ENCODE results near the gene CHCHD10. TPM values are rescaled to one million over a fixed set of nuclear protein-coding genes. Genes with fewer than 3 reads are reported as not detected.

The CHCHD10 gene
- 115 and 220 TPM in 2 replicates for total RNA-seq (2014; rRNA removed; shearing (Covaris generic); ENCODE audit: low replicate concordance)

DNA sequence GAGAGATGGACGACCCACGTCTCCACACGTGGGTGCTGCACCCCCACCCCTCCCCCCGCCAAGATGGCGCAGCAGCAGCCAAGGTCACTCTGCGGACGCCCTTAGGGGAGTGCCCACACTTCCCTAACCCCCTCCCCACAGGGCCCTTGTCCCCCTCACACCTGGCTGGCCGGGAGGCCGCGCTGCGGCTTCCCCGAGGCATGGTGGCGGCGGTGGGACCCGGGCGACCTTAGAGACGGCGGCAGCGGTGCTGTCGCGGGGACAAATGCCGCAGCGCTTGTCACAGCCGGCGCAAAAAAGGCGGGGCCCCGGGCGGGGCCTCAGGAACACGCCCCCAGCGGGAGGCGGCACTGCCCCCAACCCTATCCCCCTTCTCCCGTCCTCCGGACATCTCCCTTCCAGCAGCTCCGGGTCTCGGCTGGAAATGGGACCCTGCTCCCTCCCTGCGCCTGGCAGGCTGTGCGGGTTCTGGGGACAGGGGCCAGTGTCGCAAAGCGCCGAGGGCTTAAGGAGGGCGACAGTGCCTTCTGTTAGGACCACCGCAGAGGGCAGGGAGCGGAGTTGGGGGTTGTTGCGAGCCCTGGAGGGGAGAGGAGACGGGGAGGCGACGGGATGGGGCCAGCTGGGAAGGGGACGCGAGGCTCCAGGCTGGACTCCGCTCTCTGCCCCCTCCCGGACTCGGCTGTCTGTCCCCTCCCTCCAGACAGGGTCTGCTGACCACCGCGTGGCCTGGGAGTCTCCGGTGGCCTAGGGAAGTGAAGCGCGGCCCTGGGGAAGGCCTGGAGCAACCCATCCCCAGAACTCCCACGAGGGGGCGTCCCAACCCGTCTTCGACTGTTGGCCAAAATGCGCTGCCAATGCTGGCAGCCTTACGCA is at the start of gene CHCHD10:
CHCHD10 (minus strand) TSS at position 300 of the 876 bp plus-strand sequence; CDS start at position 202, 98 bp downstream.
- peaks cover 23% of the 10 kb centered on the region for H3K79me2 ChIP-seq (ENCODE audit: low read length)
- peak within 1 kb of the TSS; percentile 87 for H3K4me2 ChIP-seq (ENCODE audit: low read depth, low read length, poor library complexity, severe bottlenecking)
- H3K27ac ChIP-seq (ENCODE audit: low read length) = peak within 1 kb of the TSS; percentile 97
- H3K9me2 ChIP-seq (replicated peaks; ENCODE audit: insufficient read depth, low read length) = no peaks in the 10 kb centered on the region
- H3K4me3 ChIP-seq (ENCODE audit: low read length) = peak within 1 kb of the TSS; percentile 88
- H3K27me3 ChIP-seq (ENCODE audit: low read length) = no peaks in the 10 kb centered on the region
- H3K9ac ChIP-seq (ENCODE audit: low read length) = peak within 1 kb of the TSS; percentile 99
- H4K20me1 ChIP-seq (ENCODE audit: insufficient read depth, low read depth, low read length) = peaks cover 16% of the 10 kb centered on the region
- peaks cover 28% of the 10 kb centered on the region for H3K36me3 ChIP-seq (ENCODE audit: insufficient read depth, low read length)
- no peaks in the 10 kb centered on the region for H3K9me3 ChIP-seq (ENCODE audit: low read length)
- no peak within 1 kb of the TSS for H2AFZ ChIP-seq (ENCODE audit: low read length)
- H3K4me1 ChIP-seq (ENCODE audit: low read length) = peaks cover 81% of the 10 kb centered on the region
- DNase-seq = peak; percentile 96

- H3K9me2 ChIP-seq (replicated peaks; ENCODE audit: insufficient read depth, low read length) = no peaks in the 10 kb centered on the region
- peaks cover 50% of the 10 kb centered on the region for H3K36me3 ChIP-seq (ENCODE audit: insufficient read depth, low read length)
- no peak overlapping the region for H2AFZ ChIP-seq (ENCODE audit: low read length)
- 0 out of 2 replicates have a peak, but pooled peaks cover under 1% of the 10 kb centered on the region for H4K20me1 ChIP-seq (ENCODE audit: insufficient read depth, low read depth, low read length)
- no peak overlapping the region for H3K9ac ChIP-seq (ENCODE audit: low read length)
- peaks cover 55% of the 10 kb centered on the region for H3K79me2 ChIP-seq (ENCODE audit: low read length)
- no peak for DNase-seq
- no peak overlapping the region for H3K27ac ChIP-seq (ENCODE audit: low read length)
- peaks cover 53% of the 10 kb centered on the region for H3K4me1 ChIP-seq (ENCODE audit: low read length)
- H3K4me2 ChIP-seq (ENCODE audit: low read depth, low read length, poor library complexity, severe bottlenecking) = no peak overlapping the region
- no peak overlapping the region for H3K4me3 ChIP-seq (ENCODE audit: low read length)
- no peaks in the 10 kb centered on the region for H3K9me3 ChIP-seq (ENCODE audit: low read length)
- H3K27me3 ChIP-seq (ENCODE audit: low read length) = no peaks in the 10 kb centered on the region
Observed at GRCh38 chr22:23817146-23817545, 49.4 kb upstream of the CHCHD10 start.

DNA sequence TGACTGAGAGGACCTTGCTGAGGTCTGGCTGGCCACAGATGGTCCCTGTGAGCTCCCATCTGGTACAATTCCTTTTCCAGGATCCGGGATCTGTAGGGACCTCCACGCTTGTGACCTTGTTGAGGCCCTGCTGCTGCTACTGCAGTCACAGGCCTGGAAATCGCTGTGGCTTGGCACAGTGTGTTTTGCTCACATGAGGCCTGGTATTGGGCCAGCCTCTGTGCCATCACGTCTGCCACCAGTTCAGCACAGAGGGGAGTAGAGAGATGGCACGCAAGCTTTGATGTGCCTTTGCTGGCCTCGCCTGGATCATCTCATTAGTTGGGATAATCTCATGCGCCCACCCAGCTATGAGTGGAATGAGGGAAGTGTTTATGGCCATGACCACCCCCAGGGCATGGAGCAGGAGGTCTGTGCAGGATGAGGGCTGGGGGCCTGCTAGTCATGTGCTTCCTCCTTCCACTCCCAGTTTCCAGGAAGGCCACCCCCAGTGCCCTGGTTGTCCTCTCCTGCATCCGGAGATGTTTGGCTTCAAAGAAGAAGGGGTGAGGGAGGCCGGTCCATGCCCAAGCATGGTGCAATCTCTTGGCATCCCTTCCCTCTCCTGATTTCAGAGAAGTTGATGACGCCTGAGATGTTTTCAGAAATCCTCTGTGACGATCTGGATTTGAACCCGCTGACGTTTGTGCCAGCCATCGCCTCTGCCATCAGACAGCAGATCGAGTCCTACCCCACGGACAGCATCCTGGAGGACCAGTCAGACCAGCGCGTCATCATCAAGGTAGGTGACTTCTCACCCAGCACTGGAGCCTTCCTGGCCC is 48.6 kb upstream of the CHCHD10 start:
- Histone ChIP-seq H3K9me2 (replicated peaks; ENCODE audit: insufficient read depth, low read length) (no peaks in the 10 kb centered on the region), H4K20me1 (ENCODE audit: insufficient read depth, low read depth, low read length) (no peaks in the 10 kb centered on the region), H3K27me3 (ENCODE audit: low read length) (no peaks in the 10 kb centered on the region), H3K27ac (ENCODE audit: low read length) (no peak overlapping the region), H3K4me1 (ENCODE audit: low read length) (peaks cover 53% of the 10 kb centered on the region), H3K9ac (ENCODE audit: low read length) (no peak overlapping the region), H3K4me3 (ENCODE audit: low read length) (no peak overlapping the region), H3K4me2 (ENCODE audit: low read depth, low read length, poor library complexity, severe bottlenecking) (no peak overlapping the region), H3K79me2 (ENCODE audit: low read length) (peaks cover 60% of the 10 kb centered on the region), H2AFZ (ENCODE audit: low read length) (no peak overlapping the region), H3K36me3 (ENCODE audit: insufficient read depth, low read length) (peaks cover 56% of the 10 kb centered on the region), H3K9me3 (ENCODE audit: low read length) (no peaks in the 10 kb centered on the region)
- no peak for DNase-seq

GRCh38 chr22:23815541-23816155 is 47.9 kb upstream of the CHCHD10 start:
- H3K9me2 ChIP-seq (replicated peaks; ENCODE audit: insufficient read depth, low read length) = no peaks in the 10 kb centered on the region
- H3K27ac ChIP-seq (ENCODE audit: low read length) = no peak overlapping the region
- no peaks in the 10 kb centered on the region for H4K20me1 ChIP-seq (ENCODE audit: insufficient read depth, low read depth, low read length)
- H3K36me3 ChIP-seq (ENCODE audit: insufficient read depth, low read length) = peaks cover 60% of the 10 kb centered on the region
- H2AFZ ChIP-seq (ENCODE audit: low read length) = no peak overlapping the region
- H3K4me1 ChIP-seq (ENCODE audit: low read length) = peaks cover 47% of the 10 kb centered on the region
- no peaks in the 10 kb centered on the region for H3K27me3 ChIP-seq (ENCODE audit: low read length)
- no peak overlapping the region for H3K4me2 ChIP-seq (ENCODE audit: low read depth, low read length, poor library complexity, severe bottlenecking)
- H3K79me2 ChIP-seq (ENCODE audit: low read length) = peaks cover 56% of the 10 kb centered on the region
- H3K9ac ChIP-seq (ENCODE audit: low read length) = no peak overlapping the region
- no peak for DNase-seq
- no peak overlapping the region for H3K4me3 ChIP-seq (ENCODE audit: low read length)
- H3K9me3 ChIP-seq (ENCODE audit: low read length) = no peaks in the 10 kb centered on the region

- peaks cover 44% of the 10 kb centered on the region for H3K79me2 ChIP-seq (ENCODE audit: low read length)
- H3K9me2 ChIP-seq (replicated peaks; ENCODE audit: insufficient read depth, low read length) = no peaks in the 10 kb centered on the region
- H3K36me3 ChIP-seq (ENCODE audit: insufficient read depth, low read length) = peaks cover 41% of the 10 kb centered on the region
- no peak overlapping the region for H3K27ac ChIP-seq (ENCODE audit: low read length)
- no peak for DNase-seq
- H3K9me3 ChIP-seq (ENCODE audit: low read length) = no peaks in the 10 kb centered on the region
- H3K27me3 ChIP-seq (ENCODE audit: low read length) = no peaks in the 10 kb centered on the region
- H4K20me1 ChIP-seq (ENCODE audit: insufficient read depth, low read depth, low read length) = no peaks in the 10 kb centered on the region
- H2AFZ ChIP-seq (ENCODE audit: low read length) = no peak overlapping the region
- H3K4me1 ChIP-seq (ENCODE audit: low read length) = peaks cover 16% of the 10 kb centered on the region
- H3K4me2 ChIP-seq (ENCODE audit: low read depth, low read length, poor library complexity, severe bottlenecking) = no peak overlapping the region
- H3K4me3 ChIP-seq (ENCODE audit: low read length) = no peak overlapping the region
- H3K9ac ChIP-seq (ENCODE audit: low read length) = no peak overlapping the region
Observed at GRCh38 chr22:23812378-23812777, 44.6 kb upstream of the CHCHD10 start.

DNA sequence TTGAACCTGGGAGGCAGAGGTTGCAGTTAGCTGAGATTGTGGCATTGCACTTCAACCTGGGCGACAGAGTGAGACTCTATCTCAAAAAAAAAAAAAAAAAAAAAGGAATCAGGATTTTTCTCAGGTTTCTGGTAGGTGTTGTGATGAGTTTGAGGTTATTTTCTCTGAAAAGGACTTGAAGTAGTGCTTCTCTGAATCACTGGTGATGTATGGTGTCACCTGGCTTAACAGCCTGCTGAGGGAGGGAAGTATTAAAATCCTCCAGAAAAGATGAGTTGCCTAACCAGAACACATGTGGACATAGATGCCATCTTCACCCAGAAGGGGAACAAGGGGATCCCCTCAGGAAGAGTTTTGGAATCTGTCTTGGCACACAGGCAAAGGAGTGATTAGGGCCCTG is 39.1 kb upstream of the CHCHD10 start:
- no peak overlapping the region for H3K4me3 ChIP-seq (ENCODE audit: low read length)
- peaks cover 55% of the 10 kb centered on the region for H3K79me2 ChIP-seq (ENCODE audit: low read length)
- peaks cover 43% of the 10 kb centered on the region for H3K36me3 ChIP-seq (ENCODE audit: insufficient read depth, low read length)
- no peaks in the 10 kb centered on the region for H3K27me3 ChIP-seq (ENCODE audit: low read length)
- H2AFZ ChIP-seq (ENCODE audit: low read length) = no peak overlapping the region
- no peaks in the 10 kb centered on the region for H4K20me1 ChIP-seq (ENCODE audit: insufficient read depth, low read depth, low read length)
- H3K9me3 ChIP-seq (ENCODE audit: low read length) = no peaks in the 10 kb centered on the region
- DNase-seq = no peak
- H3K4me2 ChIP-seq (ENCODE audit: low read depth, low read length, poor library complexity, severe bottlenecking) = no peak overlapping the region
- peak overlapping the region; percentile 97 for H3K27ac ChIP-seq (ENCODE audit: low read length)
- H3K9ac ChIP-seq (ENCODE audit: low read length) = no peak overlapping the region
- H3K4me1 ChIP-seq (ENCODE audit: low read length) = peaks cover 50% of the 10 kb centered on the region
- H3K9me2 ChIP-seq (replicated peaks; ENCODE audit: insufficient read depth, low read length) = no peaks in the 10 kb centered on the region

DNA sequence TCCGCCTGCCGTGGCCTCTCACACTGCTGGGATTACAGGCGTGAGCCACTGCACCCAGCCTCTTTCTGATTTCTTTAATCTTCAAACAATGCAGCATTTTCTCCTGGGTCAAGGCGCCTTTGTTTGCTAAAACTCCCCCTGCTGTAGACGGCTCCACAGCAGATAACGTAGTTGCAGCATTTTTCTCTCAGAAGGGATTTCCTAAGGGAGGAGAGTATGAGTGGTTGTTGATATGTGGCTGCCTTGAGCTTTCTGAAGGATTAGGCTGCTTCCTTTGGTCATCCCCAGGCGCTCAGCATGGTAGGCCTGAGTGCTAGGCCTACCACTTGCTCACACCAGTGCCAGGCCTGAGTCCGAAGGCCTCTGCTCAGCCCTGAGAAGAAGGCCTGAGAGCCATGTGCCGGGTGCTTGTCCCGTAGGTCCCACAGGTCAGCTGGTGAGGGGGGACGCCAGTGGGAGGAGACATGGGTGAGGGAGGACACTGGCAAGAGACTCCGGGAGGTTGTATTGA is 37.1 kb upstream of the CHCHD10 start:
- Histone ChIP-seq H3K36me3 (ENCODE audit: insufficient read depth, low read length) (peaks cover 38% of the 10 kb centered on the region), H3K27ac (ENCODE audit: low read length) (peak overlapping the region; percentile 97), H3K9ac (ENCODE audit: low read length) (peak overlapping the region; percentile 82), H3K4me2 (ENCODE audit: low read depth, low read length, poor library complexity, severe bottlenecking) (peak overlapping the region; percentile 95), H4K20me1 (ENCODE audit: insufficient read depth, low read depth, low read length) (no peaks in the 10 kb centered on the region), H3K9me3 (ENCODE audit: low read length) (no peaks in the 10 kb centered on the region), H2AFZ (ENCODE audit: low read length) (no peak overlapping the region), H3K4me3 (ENCODE audit: low read length) (peak overlapping the region; percentile 65), H3K79me2 (ENCODE audit: low read length) (peaks cover 47% of the 10 kb centered on the region), H3K9me2 (replicated peaks; ENCODE audit: insufficient read depth, low read length) (no peaks in the 10 kb centered on the region), H3K4me1 (ENCODE audit: low read length) (peaks cover 70% of the 10 kb centered on the region), H3K27me3 (ENCODE audit: low read length) (no peaks in the 10 kb centered on the region)
- peak; percentile 71 for DNase-seq
